Esophagus mucosa (tissue), 1 donor: ENCODE measurements around the gene CLCN4. TPM values are rescaled to one million over a fixed set of nuclear protein-coding genes. Genes with fewer than 3 reads are reported as not detected.

Source experiments
- ATAC-seq: fragments of 200-7000 bp; cut with Tn5 transposase; one replicate; pipeline ENCODE4 v1.9.1; 2020
- total RNA-seq: library from RNA; stranded (reverse); gene quantifications from one replicate; pipeline ENCODE4 v1.2.4, GENCODE V29; 2023
- donor health status: DM: yes; HTN: yes; CAD: no.

Gene CLCN4
- total RNA-seq, 1 donor from 2014 or later = 0.84 TPM

DNA sequence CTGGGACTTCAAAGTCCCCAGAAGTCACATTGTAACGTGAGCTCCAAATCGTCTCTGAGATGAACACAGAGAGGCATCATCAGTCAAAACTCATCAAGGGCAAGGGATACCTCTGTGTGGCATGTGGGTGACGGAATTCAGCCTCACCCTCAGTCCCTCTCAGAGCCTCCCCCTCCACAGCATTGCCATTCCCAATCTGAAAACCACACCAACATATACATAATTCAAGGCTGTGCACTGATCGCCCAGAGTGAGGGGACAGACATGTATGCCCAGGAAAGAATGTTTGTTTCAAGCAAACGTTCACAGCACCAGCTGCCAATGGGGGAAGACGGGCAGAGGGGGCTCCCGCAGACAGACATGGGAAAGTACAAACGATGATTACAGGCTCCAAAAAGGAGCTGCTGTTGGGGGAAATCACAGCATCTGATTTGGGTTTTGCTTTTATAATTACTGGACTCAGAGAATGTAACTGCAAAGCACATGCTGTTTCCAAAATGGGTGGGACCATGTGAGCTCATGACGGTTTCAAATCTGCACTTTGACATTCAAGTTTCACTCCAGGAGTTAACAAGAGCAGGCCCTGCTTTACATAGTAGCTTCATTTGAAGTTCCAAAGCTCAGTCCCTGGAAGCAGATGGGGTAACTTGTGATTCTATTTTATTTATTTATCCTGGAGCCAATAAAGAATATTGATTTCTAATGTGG, 88.3 kb downstream of the CLCN4 start:
- ATAC-seq = no peak

DNA sequence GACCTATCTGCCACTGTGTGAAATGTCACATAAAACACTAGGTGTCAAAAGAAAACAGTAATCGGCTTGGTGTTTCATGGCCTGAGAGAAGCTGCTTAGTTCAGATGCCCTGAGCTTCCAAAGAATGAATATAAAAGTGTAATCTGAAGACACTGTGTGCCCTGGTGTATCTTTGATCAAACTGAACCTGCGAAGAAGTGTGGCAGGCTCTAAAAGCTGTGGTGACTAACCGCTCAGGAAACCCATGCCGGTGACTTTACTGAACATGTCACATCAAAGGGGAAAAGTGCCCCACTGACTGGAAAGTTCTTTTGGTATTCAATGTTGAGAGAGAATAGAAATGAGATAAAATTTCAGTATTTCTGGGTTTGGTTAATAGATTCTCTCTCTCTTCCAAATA, 89.1 kb downstream of the CLCN4 start:
- no peak for ATAC-seq

DNA sequence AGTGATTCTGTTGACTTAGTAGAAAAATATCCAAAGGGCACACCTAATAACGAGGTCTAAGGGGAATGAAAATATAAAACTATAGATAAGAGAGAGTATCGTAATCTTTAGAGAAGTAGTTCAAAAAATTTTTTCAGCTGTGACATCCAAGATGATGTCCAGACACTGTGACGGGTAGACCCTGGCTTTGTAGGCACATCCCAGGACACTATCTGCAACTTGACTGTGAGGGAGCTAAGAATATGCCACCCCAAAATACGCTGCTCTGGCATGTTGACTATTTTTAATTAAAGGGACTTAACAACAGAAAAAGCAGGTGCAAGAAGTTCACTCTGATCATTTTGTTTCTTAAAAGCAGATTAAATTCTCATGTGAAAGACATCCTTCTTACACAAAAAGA, 89.5 kb downstream of the CLCN4 start:
- ATAC-seq = no peak

DNA sequence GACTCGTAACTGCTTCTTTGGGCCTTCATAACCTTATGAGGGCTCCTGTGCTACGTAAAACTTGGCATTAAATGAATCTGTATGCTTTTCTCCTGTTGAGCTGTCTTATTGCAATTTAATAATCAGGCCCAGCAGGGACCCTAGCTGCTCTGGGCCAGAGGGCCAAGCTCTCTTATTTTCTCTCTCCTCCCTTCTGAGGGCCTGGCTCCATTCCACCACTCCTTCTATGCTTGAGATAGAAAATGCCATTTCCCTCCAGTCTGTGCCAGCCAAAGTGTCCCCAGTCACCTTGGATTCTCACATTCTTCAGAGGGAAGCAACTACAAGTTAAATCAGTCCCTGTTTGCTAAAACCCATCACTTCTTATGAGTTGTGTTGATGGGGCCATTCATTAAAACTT, 90.1 kb downstream of the CLCN4 start:
- no peak for ATAC-seq

DNA sequence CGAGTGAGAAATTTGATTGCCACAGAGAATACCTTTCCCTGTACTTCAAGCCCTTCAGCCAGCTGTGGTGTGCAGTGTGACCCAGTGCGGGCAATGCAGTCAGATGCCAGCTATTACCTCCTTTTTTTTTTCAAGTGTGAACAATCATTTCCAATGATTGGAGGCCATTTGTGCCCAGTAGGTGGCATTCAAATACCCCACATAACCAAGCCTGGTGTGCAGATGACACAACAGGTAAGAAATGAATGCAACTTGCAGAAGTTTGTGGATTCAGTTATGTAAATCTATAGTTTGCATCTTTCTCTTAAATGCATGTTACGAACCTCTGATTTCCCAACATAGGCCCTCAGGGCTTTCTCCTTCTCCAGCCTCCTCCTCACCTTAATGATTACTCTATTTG, 98.0 kb downstream of the CLCN4 start:
- ATAC-seq = peak; percentile 18

DNA sequence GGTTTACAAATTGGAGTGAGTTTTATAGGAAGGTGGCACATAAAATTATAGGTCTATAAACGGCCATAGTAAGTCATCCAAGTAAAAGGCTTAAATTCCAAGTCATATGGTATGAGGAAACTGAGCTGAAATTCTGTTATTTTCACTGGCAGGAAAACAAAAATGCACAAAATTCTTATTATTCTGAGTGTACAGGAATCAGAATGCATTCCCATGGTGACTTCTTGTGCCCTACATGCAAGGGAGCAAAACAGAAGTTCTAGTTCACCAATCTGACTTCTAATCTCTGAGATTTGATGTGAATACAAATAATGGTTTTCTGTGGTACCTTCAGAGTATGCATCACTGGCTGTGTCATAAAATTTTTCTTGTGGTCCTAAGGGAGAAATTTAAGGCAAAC, 102.9 kb downstream of the CLCN4 start:
- ATAC-seq = no peak

DNA sequence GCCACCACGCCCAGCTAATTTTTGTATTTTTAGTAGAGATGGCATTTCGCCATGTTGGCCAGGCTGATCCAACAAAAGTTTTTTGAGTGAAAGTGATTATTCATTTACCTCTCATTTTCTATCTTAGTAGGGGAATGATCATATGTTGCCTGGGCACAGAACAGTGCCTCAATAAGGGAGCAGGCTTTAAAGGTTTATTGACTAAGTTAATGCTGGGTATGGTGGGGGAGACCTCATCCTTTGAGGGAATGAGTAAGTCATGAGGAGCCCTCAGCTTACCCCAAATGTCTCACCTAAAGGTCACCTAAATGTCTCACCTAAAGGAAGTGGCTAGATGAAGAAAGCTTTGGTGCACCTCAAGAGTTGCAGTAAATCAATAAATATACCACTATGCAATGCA, 109.0 kb downstream of the CLCN4 start:
- no peak for ATAC-seq

DNA sequence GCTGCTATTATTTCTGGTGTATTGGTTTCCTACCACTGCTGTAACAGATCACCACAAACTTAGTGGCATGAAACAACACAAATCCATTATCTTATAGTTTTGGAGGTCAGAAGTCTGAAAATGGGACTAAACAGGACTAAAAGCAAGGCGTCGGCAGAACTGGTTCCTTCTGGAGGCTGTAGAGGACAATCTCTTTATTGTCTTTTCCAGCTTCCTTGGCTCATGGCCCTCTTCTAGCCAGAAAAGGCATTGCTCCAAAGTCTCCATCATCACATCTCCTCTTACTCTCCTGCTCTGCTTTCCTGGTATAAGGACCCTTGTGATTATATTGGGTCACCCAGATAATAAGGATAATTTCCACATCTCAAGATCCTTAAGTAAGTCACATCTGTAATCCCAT, 121.9 kb downstream of the CLCN4 start:
- no peak for ATAC-seq

DNA sequence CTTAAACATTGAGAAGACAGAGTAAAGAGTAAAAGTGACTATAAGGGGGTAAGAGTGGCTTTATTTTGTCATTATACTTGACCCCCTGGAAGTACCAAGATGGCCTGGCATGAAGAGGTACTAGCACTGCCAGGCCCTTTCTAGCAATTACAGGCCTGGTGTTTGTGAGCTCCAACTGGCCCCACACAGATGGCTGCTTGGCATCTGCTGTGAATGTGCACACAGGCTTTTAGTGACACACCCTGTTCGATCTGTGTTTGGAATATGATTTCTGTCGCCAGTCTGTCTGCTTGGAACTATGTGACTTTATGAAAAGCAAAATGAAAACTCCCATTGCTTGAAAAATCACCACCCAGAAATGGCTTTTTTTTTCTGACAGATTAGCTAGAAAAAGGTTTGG, 123.3 kb downstream of the CLCN4 start:
- ATAC-seq = no peak

DNA sequence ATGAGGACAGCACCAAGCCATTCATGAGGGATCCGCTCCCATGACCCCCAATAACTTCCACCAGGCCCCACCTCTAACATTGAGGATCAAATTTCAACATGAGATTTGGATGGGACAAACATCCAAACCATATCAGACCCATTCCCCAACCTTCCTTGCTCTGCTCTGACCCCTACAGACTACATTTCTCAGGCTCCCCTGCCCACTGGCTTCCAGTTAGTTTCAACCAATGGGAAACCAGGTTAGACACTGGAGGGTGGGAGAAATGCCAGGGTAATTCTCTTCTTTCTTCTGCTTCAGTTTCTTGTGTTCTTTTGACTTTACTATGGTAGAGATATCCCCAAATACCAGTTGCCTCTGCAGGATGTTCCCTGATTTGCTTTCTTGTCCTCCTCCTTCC, 125.7 kb downstream of the CLCN4 start:
- ATAC-seq = no peak

DNA sequence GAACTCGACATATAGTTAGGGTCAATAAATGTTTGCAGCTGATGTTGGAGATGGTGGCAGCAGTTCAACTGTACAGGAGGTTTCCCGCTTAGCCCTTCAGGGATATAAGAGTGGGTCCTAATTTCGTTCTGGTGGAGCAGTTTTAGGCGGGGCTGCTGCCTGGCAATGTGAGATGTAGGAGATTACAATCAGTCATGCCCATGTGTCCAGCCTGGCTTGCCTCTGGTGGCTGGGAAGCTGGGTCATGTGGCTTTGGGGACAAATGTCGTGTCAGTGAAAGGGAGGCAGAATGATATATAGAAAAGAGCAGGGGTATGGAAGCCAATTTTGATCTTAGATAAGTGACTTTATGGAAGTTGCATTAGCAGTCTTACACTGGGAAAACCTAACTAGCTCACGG, 129.4 kb downstream of the CLCN4 start:
- ATAC-seq = no peak

Other genes with a start within 250 kb of the CLCN4 start
- 0.20 TPM for gene CLDN34, start 189.6 kb upstream of the CLCN4 start, total RNA-seq